Testis (tissue), 3 donors: ENCODE data around the gene ATF5. TPM values are rescaled to one million over a fixed set of nuclear protein-coding genes. Genes with fewer than 3 reads are reported as not detected.

Experiments
- DNase-seq: peaks from one replicate; pipeline ENCODE4 v3.0.0-alpha.2; 2019
- H3K27ac ChIP-seq, 2 donors: fragments of 200-600 bp; sonication (generic); one replicate each; pipeline ENCODE4 v1.5.1; 2019
- H3K27me3 ChIP-seq: fragments of 200-600 bp; sonication (generic); one replicate; pipeline ENCODE4 v1.5.1; 2019
- H3K36me3 ChIP-seq: fragments of 200-600 bp; sonication (generic); one replicate; pipeline ENCODE4 v1.5.1; 2017; ENCODE audit warnings: low read depth; ENCODE audit errors: missing control alignments
- H3K4me1 ChIP-seq: fragments of 200-600 bp; sonication (generic); one replicate; pipeline ENCODE4 v1.5.1; 2019
- H3K4me3 ChIP-seq, 2 donors: fragments of 200-600 bp; sonication (generic); one replicate each; pipeline ENCODE4 v1.5.1; 2017 to 2019
- H3K9me3 ChIP-seq: fragments of 200-600 bp; sonication (generic); one replicate; pipeline ENCODE4 v1.5.1; 2017
- POLR2A ChIP-seq: fragments of 450-650 bp; IDR thresholded peaks from one replicate; pipeline ENCODE4 v1.6.1; 2017; ENCODE audit warnings: antibody characterized with exemption, mild to moderate bottlenecking, moderate library complexity
- WGBS, 2 donors: methylation state at CpG; one replicate each; pipeline ENCODE4 v1.1.5; 2018; 5-methylcytosine and 5-hydroxymethylcytosine counted together
- intact Hi-C: fragments of 100-400 bp; cut with DNase I; formaldehyde crosslinking; loops from one replicate; pipeline ENCODE4 v1.15.1; 2023; ENCODE audit warnings: low total_unique reads
- polyA plus RNA-seq: library from polyadenylated mRNA; stranded (reverse); fragments of 350-450 nt; fragmentation: Illumina TruSeq; extraction: RNeasy Lipid Tissue Mini Kit (QIAGEN cat#74804); gene quantifications from one replicate; pipeline ENCODE4 v1.2.3, GENCODE V29; 2014; ENCODE audit warnings: low read depth, low replicate concordance; ENCODE audit not compliant: insufficient read depth
- total RNA-seq, 2 donors: library from RNA; depleted of rRNA; stranded (reverse); fragments of >200 nt; gene quantifications; one replicate each; pipeline ENCODE4 v1.2.3, GENCODE V29; 2016
- TF ChIP-seq, protein P1 (sequence below), 3 experiments: fragments of 450-650 bp in 2 of 3; fragments of 200-600 bp in 1 of 3; sonication (generic) in 1 of 3; IDR thresholded peaks; one replicate each; pipeline ENCODE4 v1.5.1; 2016 to 2019; ENCODE audit warnings: antibody characterized with exemption in 3 of 3, mild to moderate bottlenecking in 2 of 3, moderate library complexity in 1 of 3

Gene ATF5
- total and polyA plus RNA-seq, 3 donors from 2014 or later, result 31.3 to 64.5 (median 38.5) TPM

GRCh38 chr19:49887037-49887664, 41.9 kb upstream of the ATF5 start:
- no peaks in the 10 kb centered on the region for H3K27me3 ChIP-seq
- H3K36me3 ChIP-seq, result peaks cover 4% of the 10 kb centered on the region
- no peaks in the 10 kb centered on the region for H3K9me3 ChIP-seq
- intact Hi-C loops, result no loop called here
- no peaks in the 10 kb centered on the region for H3K4me1 ChIP-seq
- H3K4me3 ChIP-seq, result no peak overlapping the region
- H3K27ac ChIP-seq, result no peak overlapping the region
- no peak for TF ChIP-seq POLR2A
- TF ChIP-seq, protein P1, sequence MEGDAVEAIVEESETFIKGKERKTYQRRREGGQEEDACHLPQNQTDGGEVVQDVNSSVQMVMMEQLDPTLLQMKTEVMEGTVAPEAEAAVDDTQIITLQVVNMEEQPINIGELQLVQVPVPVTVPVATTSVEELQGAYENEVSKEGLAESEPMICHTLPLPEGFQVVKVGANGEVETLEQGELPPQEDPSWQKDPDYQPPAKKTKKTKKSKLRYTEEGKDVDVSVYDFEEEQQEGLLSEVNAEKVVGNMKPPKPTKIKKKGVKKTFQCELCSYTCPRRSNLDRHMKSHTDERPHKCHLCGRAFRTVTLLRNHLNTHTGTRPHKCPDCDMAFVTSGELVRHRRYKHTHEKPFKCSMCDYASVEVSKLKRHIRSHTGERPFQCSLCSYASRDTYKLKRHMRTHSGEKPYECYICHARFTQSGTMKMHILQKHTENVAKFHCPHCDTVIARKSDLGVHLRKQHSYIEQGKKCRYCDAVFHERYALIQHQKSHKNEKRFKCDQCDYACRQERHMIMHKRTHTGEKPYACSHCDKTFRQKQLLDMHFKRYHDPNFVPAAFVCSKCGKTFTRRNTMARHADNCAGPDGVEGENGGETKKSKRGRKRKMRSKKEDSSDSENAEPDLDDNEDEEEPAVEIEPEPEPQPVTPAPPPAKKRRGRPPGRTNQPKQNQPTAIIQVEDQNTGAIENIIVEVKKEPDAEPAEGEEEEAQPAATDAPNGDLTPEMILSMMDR (IDR thresholded peaks at IDR 0.05), result no peak
- DNase-seq, result no peak
- WGBS, 2 donors, result 64 to 66% methylated on average over 10 to 23 of the region's 23 CpGs

DNA sequence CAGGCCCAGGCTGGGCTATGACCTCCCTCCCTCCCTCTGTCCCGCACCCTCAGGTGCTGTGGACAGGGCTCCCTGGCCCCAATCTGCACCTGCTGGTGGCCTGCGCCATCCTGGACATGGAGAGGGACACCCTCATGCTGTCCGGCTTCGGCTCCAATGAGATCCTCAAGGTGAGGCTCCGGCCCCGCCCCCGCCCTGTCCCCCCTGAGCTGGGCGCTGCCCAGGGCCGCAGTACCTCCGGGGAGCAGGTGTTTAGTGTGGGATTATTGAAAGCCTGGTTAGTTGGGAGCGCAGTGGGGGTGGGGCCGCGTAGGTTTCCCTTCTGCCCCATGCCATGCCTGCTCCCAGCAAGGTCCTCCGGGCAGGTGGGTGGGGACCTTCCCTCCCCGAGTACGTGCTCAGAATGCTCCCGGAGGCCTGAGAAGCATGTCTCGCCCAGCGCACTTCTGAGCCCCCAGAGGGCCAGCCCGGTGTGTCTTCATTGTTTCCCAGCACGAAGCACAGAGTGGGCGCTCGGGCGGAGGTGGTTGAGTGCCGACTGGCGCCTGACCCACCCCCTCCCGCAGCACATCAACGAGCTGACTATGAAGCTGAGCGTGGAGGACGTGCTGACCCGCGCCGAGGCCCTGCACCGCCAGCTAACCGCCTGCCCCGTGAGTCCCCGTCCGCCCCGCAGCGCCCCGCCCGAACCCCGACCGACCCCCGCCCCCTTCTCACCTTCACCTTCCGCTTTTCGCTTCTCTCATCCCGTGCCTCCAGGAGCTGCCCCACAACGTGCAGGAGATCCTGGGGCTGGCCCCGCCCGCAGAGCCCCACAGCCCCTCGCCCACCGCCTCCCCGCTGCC, 41.1 kb upstream of the ATF5 start:
- Histone ChIP-seq H3K9me3 (no peaks in the 10 kb centered on the region), H3K27me3 (no peaks in the 10 kb centered on the region), H3K4me3 (no peak overlapping the region), H3K27ac (no peak overlapping the region), H3K36me3 (peaks cover 4% of the 10 kb centered on the region), H3K4me1 (no peaks in the 10 kb centered on the region)
- no peak for DNase-seq
- WGBS, 2 donors, result 71 to 89% methylated on average over 7 to 53 of the region's 54 CpGs
- TF ChIP-seq, protein P1 (IDR thresholded peaks at IDR 0.05), result no peak
- intact Hi-C loops, result no loop called here

- no peak for DNase-seq
- H3K27ac ChIP-seq, result no peak overlapping the region
- no peaks in the 10 kb centered on the region for H3K9me3 ChIP-seq
- TF ChIP-seq POLR2A, result no peak
- TF ChIP-seq, protein P1 (IDR thresholded peaks at IDR 0.05), result no peak
- no peaks in the 10 kb centered on the region for H3K4me1 ChIP-seq
- H3K4me3 ChIP-seq, result no peak overlapping the region
- no peaks in the 10 kb centered on the region for H3K27me3 ChIP-seq
- WGBS, 2 donors, result 60 to 91% methylated on average over 3 to 18 of the region's 18 CpGs
- H3K36me3 ChIP-seq, result peaks cover 4% of the 10 kb centered on the region
- intact Hi-C loops, result no loop called here
These were observed 40.5 kb upstream of the ATF5 start for GRCh38 chr19:49888510-49888824.

DNA sequence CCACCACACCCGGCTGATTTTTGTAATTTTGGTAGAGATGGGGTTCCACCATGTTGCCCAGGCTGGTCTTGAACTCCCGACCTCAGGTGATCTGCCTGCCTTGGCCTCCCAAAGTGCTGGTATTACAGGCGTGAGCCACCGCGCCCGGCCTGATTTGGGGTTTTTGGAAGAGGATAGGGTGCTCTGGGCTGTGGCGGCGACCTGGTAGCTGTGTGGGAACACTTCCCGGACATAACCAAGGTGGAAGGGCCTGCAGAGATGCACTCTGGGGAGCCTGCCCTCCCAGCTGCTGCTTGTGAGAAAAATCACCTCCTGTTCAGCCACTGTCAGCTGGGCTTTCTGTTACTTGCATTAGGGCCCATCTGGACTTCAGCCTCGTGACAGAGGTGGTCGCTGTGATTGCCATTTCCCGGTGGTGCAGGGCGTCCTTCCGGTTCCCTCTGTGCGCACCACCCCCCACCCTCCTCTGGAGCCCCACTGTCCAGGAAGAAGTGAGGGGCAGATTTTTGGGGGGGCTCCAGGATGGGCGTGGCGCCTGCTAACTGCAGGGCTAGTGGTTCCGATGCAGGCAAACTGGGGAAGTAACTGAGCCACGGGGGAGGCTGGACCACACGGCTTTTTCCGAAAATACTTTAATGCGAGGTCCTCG, 39.8 kb upstream of the ATF5 start:
- 63 to 82% methylated on average over 23 of the region's 23 CpGs for WGBS, 2 donors
- Histone ChIP-seq H3K4me1 (no peaks in the 10 kb centered on the region), H3K36me3 (peaks cover 4% of the 10 kb centered on the region), H3K27ac (no peak overlapping the region), H3K27me3 (no peaks in the 10 kb centered on the region), H3K9me3 (no peaks in the 10 kb centered on the region), H3K4me3 (no peak overlapping the region)
- DNase-seq, result no peak
- intact Hi-C loops, result no loop called here
- TF ChIP-seq POLR2A, result no peak
- TF ChIP-seq, protein P1 (IDR thresholded peaks at IDR 0.05), result no peak
